GM21381 (cell line): ENCODE data around the gene MYRIP.
"Not testable (repeated sequence)": the region's sequence is repeated elsewhere in the genome, so short reads cannot be mapped to it uniquely, and the experiment has no call there.

Experiments
- ATAC-seq: cut with Tn5 transposase; IDR thresholded peaks from one replicate; pipeline ENCODE4 v1.9.1; 2021; ENCODE audit warnings: mild to moderate bottlenecking, moderate library complexity; ENCODE audit not compliant: unreplicated experiment

The MYRIP gene

DNA sequence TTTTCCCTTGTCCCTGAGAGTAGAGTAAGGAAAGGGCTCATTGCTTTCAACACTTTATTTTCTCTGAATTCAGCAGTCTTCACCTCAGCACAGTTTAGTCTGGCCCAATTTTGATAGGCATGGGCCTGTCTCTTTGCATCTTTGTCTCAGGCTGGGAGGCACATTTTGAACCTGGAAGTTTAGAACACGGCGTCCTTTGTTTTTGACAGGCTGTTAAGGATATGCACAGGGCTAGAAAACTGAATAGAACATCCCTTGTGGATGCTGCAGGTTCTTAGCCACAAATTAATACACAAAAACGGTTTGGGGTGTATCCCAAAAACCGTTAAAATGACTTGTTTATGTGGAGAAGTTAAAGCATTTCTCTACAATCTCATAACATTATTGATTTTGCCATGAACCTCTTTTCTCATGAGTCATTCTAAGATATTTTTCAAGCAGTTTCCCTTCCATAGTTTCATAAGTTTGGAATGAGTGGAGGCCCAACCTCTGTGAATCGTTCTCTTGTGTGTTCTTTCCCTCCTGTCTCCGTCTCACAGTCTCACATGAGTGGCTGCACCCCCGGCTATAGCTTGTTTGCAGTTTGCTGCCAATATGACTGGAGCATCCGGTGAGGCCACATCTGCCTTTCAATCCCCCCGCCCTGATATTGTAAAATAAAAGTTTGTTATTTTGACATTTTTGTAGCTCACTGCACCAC is 307.2 kb downstream of the MYRIP start:
- no peak for ATAC-seq

DNA sequence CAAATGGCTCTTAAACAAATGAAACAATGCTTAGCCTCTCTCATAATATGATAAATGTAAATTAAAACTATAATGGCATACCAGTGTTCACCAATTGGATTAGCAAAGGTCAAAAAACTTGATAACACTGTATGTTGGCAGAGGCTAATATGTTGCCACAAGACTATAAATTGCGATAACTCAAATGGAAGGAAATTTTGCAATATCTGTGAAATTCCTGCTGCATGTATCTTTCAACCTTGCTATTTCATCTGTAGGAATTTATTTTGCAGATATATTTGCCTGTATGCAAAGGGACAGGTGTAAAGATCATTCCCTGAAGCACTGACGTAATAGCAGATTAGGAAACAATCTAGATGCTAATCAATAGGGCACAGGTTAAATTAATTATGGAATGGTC is 308.7 kb downstream of the MYRIP start:
- no peak for ATAC-seq

DNA sequence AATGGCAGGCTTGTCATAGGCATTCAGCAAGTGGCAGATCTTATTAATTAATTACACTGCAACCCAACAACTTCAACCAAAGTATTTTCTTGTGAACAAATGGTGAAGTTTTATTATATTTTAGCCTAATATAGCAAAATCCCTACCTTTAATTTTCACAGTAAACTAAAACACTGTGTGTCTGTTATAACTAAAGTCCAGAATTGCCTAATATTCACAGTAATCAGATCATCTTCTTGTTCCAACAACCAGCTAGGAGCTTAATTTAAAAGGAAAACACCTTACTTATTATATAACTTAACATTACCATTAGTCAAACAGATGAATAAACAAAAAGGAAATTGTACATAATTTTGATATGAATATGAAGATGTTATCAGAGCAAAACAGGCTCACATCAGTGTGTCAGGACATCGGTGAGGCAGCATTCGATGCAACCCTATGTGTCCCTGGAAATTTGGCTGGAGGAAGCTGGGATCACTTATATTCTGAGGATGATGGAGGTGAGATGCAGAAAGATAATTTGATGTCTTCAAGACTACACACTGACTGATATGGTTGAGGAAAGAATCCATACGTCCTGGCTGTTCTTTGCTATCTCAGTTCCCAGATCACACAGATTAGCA is 310.8 kb downstream of the MYRIP start:
- ATAC-seq, result no peak

DNA sequence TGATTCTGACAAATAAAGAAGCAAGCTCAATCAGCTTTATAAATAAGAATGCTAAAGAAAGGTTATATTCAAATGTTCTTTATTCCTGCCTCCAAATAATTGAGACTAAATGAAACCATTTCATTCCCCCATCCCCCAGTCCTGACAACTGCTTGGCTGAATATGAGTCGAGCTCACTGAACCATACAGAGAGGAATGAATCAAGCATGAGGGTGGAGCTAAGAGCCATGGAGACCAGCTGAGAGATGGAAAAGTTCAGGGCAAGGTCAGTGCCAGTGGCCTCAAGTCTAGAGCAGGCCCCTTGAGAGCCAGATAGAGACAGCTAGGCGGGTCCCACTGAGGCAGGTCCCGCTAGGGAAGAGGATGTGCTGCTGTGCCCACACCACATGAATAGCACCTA is 311.4 kb downstream of the MYRIP start:
- ATAC-seq, result no peak

DNA sequence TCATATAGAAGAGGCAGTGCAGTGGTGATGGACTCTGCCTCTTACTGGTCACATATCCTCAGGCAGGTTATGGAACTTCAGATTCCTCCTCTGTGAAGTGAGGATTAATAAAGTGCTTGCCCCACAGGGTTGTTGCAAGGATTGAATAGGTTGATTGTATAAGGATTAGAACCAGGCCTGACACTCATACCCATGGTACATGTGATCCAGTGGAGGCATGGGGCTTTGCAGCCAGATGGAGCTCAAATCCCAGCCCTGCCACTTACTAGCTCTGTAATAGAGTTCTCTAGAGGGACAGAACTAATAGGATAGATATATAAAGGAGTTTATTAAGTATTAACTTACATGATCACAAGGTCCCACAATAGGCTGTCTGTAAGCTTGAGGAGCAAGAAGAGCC is 315.5 kb downstream of the MYRIP start:
- no peak for ATAC-seq

DNA sequence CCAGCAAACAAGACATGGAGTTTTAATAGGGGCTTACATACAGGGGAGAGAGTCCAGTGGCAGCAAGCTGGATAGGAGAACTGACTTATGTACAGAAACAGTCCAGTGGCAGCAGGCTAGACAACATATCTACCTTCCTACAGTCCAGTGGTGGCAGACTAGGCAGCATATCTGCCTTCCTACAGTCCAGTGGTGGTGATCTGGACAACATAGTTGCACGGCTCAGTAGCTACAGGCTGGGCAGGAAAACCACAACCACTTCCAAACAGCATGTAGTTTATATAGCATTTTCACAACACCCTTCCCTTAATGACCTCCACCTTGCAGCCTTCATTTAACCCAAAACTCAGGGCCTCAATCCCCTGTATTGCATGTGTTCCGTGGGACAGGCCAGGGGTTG is 318.8 kb downstream of the MYRIP start:
- ATAC-seq, result no peak

DNA sequence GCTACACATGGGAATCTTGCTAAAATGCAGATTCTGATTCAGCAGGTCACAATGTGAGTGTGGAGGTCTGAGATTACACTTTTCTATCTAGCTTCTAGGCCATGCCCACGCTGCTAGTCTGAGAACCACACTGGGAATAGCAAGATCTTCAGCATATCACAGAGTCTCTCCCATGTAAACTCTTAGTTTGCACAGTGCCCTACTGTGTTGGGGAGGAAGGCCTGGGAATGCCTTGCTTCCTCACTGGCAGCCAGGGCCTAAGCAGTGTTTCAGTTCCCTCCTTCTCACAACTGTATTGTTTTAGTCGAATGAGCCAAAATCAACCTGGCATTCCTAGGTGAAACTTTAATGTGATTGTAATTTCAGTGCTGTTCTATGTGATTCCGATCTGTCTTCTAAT is 320.1 kb downstream of the MYRIP start:
- ATAC-seq, result no peak

DNA sequence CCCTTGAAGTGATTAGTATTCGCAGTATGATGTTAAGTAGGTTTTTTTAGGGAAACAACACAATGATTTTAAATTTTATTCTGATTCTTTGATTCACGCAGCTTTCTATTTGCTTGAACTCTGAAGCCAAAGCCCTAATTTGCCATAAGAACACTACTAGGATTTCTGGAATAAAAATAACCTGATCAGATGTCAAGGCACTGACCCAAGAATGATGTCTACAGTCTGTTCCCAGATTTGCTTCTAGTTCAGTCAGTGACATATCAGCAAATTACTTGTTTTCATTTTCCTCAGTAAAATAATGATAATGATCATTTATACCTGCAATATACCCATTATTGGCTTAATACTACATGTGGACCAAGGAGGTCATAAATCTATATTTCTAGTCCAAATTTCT is 320.6 kb downstream of the MYRIP start:
- no peak for ATAC-seq

DNA sequence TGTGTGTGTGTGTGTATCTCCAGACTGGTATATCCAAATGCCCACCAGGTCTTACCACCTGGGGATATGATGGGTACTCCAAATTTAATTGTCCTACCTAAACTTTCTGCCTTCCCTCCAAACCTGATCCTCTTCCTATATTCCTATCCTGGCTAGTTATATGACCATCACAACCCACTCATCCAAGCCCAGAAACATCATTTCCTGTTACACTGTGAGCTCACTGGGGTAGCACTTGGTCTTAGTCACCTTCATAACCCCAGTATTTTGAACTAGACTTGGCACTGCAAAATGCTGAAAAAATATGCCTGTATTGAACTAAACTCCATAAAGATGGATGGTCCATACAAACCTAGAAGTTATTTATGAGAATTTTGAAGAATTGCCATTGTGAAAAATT is 321.3 kb downstream of the MYRIP start:
- ATAC-seq, result no peak

DNA sequence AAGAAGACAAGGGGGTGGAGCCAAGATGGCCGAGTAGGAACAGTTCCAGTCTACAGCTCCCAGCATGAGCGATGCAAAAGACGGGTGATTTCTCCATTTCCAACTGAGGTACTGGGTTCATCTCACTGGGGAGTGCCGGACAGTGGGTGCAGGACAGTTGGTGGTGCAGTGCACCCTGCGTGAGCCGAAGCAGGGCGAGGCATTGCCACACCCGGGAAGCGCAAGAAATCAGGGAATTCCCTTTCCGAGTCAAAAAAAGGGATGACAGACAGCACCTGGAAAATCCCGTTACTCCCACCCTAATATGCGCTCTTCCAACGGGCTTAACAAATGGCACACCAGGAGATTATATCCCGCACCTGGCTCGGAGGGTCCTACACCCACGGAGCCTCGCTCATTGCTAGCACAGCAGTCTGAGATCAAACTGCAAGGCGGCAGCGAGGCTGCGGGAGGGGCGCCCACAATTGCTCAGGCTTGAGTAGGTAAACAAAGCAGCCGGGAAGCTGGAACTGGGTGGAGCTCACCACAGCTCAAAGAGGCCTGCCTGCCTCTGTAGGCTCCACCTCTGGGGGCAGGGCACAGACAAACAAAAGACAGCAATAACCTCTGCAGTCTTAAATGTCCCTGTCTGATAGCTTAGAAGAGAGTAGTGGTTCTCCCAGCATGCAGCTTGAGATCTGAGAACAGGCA is 324.6 kb downstream of the MYRIP start:
- ATAC-seq, result not testable (repeated sequence)

DNA sequence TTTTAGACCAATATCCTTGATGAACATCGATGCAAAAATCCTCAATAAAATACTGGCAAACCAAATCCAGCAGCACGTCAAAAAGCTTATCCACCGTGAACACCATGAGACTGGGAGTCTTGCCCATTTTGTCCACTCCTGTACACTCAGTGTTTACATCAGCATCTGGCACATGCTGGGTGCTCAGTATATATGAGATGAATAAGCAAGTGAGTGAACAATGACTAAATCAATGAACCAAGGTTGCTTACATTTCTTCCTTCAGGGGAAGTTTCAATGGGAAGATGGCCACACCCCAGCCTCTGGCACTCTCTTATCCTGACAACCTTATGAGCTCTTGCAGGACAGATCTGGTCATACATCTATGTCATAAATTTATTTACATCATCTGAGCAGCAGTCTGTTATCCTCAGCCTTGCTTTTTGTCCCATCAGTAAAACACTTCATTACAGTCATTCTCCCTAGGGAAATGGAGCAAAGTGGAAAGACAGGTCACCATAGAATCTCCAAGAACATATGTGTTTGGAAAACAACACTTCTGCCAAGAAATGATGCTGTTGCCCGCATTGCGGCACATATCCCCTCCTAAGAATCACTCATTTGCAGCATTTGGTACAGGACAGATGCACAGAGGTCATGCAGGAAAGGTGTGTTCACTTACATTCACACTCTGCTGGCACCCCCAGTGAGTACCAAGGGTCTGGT is 328.3 kb downstream of the MYRIP start:
- no peak for ATAC-seq

DNA sequence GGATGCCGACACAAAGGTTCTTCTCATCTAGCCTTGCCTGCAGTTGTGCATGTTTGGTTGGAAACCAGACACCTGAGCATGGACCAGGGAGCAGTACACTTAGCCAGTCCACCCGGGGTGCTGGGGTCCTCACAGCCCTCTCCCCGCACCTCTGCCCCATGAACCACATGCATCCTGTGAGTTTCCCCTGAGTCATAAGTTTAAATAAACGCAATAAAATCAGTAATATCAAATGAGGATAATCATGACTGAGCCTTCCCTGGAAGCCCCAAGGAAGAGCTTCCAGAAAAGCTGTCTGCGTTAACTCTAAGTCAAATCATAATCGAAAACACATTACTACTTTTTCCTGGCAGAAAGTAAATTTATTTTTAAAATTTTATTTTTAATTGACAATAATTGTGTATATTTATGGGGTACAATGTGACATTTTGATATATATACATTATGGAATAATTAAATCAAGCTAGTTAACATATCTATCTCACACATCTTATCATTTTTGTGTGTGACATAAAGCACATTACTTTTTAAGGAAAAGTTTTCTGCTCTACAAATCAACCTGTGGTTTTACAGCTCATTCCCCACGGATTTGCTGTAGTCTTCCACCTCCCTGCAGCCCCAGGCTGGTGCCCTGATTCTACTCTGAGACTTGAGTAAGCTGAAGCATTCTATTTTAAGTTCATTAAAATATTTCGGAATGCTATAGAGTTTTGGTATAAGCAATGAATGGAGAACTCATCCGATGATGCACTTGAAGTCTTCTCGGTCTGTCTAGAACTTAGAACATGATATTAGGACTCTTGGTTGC is 334.1 kb downstream of the MYRIP start:
- no peak for ATAC-seq

DNA sequence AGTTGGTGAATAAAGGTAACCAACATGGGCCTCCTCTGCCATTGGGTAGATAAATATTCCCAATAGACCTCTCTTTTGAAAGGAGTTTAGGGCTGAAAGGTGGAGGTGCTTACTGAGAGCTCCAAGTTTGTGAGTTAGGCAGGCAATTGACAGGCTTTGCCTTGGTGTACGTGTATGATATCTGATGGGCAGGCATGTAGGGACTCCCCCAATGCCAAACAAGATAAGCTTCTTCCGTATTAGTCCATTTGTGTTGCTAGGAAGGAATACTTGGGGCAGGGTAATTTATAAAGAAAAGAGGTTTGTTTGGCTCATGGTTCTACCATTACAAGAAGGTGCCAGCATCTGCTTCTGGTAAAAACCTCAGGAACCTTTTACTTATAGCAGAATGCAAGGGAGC is 339.4 kb downstream of the MYRIP start:
- ATAC-seq, result no peak

DNA sequence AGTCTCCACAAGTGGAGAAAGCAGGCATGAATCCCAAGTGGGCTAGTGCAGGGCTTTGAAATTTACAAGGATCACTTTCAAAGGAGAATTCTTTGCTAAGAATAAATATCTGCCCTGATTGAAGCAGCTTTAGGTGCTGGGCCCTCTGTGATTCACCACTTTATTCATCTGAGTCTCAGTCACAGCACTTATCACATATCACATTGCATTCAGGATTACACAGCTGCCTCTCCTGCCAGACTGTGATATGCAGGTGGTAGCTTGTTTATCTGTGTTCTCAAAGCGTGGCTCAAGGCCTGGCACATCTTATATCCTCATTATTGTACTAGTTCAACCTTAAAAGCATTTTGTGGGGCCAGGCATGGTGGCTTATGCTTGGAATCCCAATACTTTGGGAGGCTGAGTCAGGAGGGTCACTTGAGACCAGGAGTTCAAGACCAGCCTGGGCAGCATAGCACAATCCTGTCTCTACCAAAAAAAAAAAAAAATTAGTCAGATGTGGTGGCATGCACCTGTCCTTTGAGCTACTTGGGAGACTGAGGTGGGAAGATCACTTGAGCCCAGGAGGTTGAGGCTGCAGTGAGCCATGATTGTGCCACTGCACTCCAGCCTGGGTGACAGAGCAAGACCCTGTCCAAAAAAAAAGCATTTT is 343.2 kb downstream of the MYRIP start:
- ATAC-seq, result no peak

DNA sequence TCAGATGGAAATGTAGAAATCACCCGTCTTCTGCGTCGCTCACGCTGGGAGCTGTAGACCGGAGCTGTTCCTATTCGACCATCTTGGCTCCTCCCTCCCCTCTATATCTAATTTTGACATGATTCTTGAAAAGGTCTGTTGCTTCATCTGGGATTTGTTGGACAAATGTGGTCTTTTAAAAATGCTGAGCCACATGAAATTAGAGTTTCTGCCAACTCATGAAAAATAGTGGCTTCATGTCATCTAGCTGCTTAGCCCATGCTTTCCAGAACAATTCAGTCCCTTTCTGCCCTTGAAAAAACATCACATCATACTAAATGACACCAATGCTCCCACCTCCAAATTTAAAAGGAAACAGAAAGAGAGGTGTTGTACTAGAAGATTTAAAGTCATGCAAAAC is 351.5 kb downstream of the MYRIP start:
- ATAC-seq, result no peak

DNA sequence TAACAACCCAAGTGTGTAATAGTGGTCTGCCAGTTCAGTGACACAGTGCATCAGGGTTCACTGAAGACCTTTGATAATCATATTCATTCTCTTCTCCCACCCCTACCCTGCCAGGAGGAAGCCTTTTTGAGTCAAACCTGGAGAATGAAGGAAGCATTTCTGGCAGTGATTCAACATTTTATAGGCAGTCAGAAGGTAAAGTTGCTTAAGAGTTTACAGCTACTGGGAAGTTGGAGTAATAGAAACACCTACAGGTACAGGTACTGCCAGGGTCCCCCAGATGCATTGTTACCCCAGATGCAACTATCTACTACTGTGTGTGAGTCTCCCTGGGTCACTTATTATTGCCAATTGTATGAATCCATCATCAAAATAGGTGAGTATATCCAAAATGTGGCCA is 353.2 kb downstream of the MYRIP start:
- ATAC-seq, result no peak

DNA sequence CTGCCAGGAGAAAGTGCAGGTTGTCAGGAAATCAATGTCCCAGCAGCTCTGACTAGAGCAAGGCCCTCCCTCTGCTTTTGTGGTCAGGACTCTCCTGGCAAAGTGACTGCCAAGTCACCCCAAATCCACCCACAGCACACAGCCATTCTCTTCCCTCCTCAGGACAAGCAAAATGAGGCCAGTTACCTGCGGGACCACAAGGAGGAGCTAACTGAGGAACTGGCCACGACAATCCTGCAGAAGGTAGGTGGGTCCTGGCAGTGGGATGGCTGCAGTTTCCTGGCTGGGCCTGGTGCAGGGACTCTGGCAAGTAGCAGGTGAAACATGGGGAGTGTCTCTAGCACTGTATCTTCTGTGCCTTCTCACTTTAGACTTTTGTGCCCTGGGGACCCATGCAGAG is 357.6 kb downstream of the MYRIP start:
- no peak for ATAC-seq

DNA sequence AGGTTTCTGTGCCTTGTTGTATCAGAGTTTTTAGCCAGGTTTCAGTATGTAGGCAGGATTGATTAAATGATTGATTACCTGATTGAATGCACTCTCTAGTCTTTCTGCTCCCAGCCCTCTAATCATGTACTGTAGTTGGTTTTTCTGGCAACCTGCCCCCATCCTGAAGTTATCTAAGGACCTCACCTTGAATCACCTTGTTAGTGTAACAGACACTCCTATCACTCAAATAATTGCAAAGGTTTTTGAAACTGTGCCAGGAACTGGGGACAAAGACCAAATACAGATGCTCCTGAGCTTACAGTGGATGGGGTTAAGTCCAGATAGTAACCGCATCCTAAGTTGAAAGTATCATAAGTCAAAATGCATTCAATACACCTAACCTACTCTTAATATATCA is 358.5 kb downstream of the MYRIP start:
- no peak for ATAC-seq

DNA sequence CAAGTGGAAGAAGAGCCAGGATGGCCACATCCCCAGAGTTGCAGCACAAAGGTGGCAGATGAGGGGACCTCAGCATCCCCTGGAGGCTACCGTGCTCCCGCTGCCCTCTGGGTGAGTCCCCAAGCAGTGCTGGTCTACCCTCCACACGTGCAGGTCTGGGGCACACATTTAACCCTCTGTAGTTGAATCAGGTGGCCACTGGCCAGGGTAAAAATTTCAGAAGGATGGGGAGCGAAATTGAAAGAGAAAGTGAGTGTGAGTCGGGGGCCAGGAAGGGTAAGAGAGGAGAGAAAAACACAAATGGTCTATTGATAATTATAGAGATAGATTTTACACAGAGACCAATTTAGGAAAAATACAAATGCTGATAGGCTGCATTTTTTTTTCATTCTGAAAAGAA is 360.6 kb downstream of the MYRIP start:
- ATAC-seq, result peak; percentile 43

DNA sequence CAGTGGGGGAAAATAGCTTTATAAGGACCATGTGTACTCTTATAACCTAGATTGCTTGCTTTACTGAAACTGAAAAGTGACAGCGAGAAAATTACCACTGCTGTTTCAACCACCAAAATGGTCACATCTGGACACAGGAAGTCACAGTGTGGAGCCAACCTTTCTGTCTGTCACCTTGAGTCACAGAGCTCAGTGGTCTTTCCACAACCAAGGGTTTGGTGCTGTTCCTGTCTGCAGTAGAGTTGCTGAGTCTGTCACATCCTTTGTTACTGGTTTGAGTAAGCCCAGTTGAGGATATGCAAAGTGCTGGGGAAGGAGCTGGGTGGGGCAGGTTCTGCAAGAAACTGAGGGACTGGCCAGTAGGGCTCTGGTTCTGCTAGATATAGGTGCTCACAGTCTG is 361.0 kb downstream of the MYRIP start:
- ATAC-seq, result peak; percentile 99
